Cerebellar cortex (tissue), 1 donor: Measurements from ENCODE around the gene DIS3L2.

ENCODE experiments used
- DNase-seq: peaks from one replicate; pipeline ENCODE4 v3.0.0-alpha.2; 2015; ENCODE audit warnings: low spot score

The DIS3L2 gene

DNA sequence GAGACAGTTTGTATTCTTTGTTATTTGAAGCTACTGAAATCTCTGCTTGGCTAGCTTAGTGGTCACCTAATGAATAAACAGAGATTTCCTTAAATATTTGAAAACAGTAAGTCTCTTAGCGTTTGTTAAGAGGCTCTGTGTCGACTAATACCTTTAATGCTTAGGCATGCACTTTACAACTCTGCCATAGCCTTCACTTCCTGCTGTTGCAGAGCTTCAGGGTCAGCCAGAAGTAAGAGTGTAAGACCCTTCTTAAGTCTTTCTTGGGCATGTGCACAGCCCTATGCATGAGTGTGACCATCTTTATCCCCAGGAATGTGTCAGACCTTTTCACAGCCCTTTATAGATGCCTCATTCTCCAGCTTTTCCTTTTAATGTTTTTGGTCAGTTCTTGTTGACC, 221.8 kb downstream of the DIS3L2 start:
- no peak for DNase-seq

DNA sequence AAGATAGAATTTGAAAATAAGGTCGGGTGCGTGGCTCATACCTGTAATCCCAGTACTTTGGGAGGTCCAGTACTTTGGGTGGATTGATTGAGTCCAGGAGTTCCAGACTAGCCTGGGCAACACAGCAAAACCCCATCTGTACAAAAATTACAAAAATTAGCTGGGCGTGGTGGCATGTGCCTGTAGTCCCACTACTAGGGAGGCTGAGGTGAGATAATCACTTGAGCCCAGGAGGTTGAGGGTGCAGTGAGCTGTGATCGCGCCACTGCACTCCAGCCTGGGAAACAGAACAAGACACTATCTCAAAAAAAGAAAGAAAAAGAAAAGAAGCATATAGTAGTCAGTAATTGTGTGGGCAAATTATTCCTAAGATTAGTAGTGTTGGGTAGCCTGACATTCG, 222.8 kb downstream of the DIS3L2 start:
- no peak for DNase-seq

DNA sequence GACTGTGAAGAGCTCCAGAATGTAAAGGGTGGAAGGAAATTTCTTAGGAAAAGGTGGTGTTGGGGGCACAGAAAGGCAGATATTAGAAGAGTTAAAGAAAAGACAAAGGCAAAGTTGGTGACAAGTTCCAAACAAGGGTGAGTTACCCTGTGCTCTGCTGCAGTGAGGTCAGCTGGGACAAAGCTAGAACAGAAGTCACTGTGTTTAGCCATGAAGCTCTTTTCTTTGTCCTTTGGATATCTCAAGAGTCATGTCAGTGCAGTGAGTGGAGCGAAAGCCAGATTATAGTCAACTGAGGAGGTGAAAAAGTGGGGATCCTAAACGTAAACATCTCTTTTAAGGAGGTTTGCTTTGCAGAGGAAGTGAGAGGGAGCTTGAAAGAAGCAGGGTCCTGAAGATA, 229.3 kb downstream of the DIS3L2 start:
- no peak for DNase-seq

DNA sequence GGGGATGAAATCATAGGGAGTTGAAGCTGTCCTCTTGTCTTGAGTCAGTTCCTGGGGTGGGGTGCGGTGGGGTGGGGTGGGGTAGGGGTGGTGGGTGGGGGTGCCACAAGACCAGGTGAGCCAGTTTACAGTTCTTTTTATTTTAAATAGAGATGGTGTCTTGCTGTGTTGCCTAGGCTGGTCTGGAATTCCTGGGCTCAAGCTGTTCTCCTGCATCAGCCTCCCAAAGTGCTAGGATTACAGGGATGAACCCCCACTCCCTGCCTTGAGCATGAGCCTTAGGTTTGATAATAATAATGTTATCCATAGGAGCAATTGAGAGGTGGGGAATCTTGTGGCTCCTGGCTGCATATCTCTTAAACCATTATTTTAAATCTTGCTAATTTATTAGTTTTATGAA, 234.0 kb downstream of the DIS3L2 start:
- DNase-seq, result no peak

DNA sequence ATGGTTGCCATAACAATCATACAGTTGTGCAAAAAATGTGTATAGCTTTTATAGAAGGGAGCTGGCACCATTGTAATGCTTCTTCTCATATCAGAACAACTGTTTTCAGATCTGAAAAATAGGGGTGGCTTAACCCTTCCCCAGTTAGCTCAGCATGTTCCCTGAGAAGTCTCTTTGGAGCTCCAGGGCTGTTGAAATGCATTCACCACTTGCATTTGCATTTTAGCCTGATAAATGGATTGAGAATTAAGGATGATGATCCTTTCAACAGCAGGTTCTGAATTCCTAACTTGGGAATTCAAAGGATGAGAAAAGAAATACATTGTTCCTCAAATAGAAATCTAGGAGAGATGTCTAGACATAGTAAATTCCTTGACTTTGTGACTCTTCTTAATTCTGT, 235.3 kb downstream of the DIS3L2 start:
- no peak for DNase-seq

DNA sequence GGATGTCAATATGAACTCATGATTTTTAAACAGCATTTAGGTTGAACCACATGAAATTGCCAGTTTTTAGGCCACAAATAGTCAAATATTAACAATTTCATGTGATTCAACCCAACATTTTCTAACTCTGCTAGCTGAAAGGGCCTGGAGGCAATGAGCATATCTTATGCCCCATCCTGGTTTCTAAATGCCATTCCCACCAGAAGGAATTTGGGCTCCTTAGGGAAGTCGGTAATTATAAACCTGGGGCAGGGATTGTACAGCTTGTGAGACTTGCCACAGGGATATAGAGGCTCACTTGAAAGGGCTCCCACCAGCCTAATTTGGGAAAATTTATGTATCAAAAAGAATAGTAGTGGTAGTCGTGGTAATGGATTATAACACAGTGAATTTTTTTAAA, 238.7 kb downstream of the DIS3L2 start:
- DNase-seq, result no peak

DNA sequence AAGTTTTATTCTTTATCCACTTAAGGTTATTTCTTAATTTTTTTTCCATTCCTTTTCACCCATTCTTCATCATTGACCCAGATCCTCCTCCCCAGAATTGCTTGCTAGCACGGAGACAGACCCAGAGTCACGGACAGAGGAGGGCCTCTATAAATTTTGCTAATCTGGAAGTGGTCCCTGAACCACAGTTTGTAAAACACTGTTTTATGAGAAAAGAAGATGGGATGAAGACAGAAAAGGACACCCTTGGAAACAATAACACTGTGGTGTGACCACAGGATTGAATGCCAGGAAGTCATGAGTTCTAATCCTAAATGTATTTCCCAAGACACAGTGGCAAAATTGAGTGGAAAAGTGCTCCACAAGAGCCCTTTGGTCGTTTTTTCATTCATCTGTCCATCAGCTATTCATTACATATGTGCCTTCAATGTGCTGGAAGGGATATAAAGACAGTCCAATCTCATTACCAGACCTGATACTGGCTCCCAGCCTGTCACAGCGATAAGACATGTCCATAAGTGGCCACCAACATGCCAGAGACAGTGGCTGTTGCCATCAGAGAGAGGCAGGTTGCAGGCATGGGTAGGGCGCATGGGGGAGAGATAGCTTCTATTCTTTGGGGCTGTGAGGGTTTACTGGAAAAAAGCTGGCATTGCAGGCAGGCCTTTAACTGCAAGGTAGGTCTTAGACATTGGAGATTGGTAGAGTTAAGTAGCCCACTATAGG, 241.8 kb downstream of the DIS3L2 start:
- DNase-seq, result no peak

DNA sequence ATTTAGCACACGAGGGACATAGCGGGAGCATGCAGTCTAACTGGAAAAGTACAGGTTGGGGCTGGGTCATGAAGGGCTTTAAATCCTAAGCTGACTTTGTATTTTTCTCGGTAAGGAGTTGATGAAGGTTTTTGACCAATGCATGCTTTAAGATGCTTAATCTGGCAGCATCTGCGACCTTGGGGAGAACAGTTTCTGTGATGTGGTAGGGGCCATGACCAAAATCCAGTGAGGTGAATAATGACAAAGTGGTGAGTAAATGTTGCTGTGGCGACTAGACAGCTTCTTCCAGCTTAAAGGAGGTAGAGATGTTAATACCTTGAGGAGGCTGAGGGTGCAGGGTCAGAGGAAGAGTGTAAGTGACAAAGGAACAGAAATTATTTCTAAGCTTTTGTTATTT, 242.4 kb downstream of the DIS3L2 start:
- peak; percentile 15 for DNase-seq

DNA sequence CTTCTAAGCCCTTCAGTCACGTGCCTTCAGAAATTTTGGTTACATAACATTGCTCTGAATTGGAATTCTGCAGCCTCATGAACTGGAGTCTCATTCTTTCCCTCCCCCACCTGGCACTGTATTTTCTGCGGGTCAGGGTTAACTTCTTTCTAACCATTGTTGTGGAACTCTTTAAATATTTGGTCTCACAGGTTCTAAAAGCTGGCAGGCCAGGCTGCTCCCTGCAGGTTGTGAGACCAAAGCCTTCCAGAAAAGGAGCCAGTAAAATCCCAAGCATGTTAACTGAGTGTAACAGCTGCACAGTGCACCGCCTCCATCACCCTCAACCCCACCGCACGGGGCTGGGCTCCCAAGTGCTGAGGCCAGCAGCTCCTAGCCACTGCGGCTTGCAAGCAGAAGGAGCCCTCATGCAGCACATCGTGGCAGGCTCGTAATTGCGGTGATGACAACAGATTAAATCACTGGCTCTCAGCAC, 243.0 kb downstream of the DIS3L2 start:
- peak; percentile 27 for DNase-seq

DNA sequence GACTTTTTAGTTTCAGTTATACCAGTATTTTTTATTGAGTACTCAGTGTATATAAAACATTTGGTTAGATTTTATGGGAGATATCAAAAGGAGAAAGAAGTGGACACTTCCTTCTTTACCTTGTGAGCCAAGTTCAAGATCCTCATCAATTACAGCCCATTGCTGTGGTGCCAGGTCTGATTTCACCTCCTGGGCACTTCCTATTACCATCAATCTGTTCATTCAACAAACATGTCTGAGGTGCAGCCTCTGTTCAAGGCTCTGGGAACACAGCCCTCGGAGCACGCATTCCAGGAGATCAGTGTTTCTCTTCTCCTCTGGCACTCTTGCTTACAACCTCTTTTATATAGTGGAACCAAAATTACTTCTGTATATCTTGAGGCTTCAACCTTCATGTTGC, 245.7 kb downstream of the DIS3L2 start:
- DNase-seq, result no peak

DNA sequence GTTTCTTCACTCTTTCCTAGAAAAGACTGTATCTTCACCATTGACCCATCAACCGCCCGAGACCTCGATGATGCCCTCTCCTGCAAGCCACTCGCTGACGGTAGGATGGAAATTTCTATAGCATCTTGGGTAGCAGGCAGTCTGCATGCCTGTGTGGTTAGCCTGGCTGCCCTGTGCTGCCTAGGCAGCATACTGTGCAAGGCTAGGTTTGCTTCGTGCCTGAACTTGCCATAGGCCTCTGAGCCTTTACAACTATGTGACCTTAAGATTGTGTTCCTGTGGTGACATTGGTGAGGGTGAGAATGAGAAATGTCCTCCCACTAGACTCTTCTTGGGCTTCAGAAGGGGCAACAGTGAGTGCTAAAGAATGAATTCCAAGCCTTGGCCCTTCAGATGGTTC, 248.8 kb downstream of the DIS3L2 start:
- no peak for DNase-seq

DNA sequence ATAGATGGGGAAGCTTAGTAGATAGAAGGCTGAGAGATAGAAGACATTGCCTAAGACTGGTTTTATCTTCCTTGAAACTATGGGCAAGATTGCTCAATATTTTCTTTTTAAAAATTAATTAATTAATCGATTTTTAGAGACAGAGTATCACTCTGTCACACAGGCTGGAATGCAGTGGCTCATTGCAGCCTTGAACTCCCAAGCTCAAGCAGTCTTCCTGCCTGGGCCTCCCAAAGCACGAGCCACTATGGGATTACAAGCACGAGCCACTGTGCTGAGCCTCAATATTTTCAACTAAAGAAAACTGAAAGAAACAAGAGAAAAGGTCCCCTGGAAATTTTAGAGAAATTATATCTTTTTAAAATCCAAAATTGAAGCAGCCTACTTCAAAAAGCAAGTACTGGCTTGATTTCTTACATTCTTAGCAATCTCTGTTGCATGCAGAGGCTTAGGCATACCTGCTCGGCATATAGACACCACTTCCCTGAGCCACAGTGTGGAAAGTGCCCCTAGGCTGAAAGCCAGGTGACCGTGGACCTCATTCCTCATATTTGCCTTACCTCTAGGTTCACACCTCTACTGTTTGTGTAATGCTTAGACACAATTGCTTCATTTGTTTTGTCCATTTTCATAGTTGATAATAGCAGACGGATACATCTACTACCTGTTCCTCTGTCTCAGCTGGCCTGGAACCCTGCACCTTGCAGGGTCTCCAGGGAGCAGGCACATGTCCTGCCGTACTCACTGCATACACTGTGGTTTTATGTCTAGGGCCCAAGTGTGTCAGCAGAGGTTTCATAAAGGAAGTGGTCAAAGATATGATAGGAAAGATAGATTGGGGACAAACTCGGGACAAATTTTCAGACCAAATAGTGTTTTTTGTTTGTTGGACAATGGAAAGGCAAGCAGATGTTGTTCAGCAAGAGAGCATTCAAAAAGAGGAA, 250.5 kb downstream of the DIS3L2 start:
- DNase-seq, result no peak

DNA sequence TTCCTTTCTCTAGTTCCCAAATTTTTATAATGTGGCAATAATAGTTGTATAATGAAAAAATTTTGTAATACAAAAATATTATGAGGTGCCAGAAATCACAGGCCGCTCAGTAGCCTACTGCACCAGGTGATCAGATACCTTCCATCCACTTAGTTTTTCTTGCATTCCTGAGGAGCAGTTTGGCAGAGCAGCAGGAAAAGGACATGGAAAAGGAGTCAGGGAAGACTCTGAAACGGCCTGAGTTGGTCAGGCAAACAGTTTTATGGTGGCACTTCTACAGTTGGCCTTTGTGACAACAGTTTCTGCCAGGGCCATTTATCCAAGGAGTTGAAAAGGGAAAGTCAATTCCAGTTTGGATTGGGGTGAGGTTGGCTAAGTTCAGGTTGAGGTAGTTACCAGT, 251.7 kb downstream of the DIS3L2 start:
- DNase-seq, result no peak

DNA sequence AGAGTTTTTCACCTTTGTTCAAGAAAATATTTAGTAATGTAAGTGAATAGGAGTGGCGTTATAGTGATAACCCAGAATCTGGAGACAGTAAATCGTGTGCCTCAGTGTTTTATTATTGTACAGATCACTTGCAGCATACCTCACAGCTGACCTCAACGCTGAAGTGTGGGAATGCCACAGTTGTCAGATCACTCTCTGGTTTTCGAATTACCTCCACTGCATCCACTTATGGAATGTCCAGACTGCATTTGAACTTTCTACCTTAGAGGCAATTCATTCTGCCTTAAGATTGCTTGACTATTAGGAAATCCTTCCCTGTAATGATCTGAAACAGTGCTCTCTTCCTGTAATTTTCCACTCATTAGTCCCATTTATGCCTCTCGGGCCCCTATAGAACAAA, 252.5 kb downstream of the DIS3L2 start:
- DNase-seq, result no peak

DNA sequence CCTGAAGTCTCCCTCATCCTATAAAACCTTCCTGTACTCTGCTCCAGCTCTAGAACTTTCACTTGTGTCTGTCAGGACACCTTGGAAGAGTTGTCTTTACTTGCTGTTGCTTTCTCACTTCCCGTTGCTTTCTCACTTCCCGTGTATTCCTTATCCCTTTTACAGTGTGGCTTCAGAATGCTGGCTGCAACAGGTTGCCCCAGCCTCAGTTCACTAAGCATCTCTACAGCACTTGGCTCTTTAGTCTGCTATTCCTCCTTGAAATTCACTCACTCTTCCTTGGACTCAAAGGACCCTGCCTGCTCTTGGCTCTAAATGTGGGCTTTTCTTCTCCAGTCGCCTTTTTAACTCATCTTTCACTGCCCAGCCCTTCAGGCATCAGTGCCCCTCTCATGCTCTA, 254.5 kb downstream of the DIS3L2 start:
- DNase-seq, result no peak

DNA sequence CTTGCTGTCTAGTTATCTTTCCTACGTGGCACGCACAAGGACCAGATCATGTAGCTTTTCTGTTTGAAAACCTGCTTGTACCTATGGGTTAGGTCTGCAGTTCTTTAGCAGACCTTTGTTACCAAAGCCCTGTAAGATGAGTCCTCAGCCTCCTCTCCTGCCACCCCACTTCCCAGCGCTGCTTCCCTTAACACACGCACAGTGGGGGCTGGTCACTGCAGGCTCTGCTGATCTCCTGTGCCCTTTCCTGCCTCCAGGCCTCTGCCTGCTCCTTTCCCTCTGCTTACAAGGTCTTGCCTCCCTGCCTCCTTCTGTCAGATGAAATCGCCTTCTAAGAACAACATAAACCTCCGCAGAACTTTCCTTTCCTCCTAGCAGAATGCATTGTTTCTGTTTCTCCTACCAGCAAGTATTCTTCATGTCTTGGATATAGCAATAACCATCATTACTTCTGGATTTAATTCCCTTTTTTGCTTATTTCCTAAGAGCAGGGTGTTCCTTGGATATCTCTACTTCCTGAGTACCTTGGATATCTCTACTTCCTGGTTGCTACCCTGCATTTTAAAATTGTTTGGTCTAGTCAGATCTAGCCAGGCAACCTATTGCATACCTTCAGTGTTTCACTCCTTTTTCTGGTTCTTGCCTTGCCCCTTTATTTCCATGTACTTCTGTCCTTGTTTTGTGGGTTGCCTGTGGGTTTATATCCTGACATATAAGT, 257.4 kb downstream of the DIS3L2 start:
- no peak for DNase-seq

DNA sequence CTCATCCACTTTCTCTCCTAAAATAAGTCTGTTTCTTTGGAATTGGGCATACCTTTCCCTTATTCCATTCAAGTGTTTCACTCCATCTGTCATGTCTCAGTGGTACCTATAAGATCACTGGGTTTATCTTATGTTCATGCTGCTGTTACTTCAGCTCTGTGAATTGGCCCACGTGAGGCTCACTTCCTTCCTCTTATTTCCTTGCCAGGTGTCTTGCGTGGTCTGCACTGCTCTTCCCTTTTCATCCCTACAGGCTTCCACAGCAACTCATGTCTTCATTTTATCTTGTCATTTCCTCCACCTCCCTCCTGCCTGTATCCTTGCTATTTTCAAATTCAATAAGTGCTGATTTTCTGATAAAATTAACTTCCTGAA, 258.0 kb downstream of the DIS3L2 start:
- no peak for DNase-seq

DNA sequence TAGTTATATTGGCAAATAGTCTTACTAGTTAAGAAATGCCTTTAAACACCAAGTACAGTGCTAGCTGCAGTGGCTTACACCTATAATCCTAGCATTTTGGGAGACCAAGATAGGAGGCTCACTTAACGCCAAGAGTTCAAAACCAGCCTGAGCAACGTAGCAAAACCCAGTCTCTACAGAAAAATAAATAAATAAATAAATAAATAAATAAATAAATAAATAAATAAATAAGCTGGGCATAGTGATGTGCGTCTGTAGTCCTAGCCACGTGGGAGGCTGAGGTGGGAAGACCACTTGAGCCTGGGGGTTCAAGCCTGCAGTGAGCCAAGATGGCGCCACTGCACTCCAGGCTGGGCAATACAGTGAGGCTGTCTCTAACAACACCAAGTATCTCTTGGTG, 258.4 kb downstream of the DIS3L2 start:
- no peak for DNase-seq

DNA sequence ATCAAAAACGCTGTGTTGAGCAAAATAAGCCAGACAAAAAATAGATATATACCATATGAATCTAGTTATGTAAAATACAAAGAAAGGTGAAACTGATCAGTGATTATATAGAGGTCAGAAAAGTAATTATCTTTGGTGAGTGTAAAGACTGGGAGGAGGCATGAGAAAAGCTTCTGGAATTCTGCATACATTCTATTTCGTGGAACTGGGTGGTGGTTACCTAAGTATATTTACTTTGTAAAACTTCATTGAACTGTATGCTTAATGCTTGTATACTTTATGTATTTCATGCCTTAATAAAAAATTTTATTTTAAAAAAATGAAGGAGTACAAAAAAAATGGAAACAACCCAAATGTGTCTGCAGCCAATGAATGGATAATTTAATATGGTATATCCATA, 263.9 kb downstream of the DIS3L2 start:
- DNase-seq, result no peak

DNA sequence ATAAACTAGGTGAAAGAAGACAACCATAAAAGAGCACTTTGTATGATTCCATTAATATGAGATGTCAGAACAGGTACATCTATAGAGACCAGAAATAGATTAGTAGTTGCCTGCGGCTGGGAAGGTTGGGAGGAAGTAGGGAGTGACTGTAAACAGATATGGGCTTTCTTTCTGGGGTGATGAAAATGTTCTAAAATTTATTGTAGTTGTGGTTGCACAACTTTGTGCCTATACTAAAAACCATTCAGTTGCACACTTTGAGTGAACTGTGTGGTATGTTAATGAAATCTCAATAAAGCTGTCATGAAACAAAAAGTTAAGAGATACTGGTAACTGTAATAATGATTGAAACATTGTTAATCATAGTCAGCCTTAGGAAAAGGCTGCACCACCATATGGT, 264.4 kb downstream of the DIS3L2 start:
- DNase-seq, result no peak

DNA sequence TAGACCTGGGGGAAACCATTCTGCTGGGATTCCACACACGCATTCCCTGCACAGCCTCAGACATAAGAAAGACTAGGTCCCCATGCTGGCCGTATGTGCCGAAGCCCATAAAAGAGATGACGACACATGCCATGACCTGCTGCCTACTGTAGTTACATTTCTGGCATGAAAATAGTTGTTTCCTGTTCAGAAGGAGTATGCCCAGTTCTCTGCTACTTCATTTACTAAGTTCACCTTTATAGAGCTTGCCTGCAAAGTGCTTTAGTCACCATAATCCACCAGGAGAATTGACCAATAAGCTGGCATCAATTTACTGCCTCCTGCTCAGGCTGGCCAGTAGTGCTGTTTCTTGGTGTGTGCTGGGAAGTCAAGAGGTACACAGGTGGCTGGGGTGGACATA, 266.8 kb downstream of the DIS3L2 start:
- no peak for DNase-seq

DNA sequence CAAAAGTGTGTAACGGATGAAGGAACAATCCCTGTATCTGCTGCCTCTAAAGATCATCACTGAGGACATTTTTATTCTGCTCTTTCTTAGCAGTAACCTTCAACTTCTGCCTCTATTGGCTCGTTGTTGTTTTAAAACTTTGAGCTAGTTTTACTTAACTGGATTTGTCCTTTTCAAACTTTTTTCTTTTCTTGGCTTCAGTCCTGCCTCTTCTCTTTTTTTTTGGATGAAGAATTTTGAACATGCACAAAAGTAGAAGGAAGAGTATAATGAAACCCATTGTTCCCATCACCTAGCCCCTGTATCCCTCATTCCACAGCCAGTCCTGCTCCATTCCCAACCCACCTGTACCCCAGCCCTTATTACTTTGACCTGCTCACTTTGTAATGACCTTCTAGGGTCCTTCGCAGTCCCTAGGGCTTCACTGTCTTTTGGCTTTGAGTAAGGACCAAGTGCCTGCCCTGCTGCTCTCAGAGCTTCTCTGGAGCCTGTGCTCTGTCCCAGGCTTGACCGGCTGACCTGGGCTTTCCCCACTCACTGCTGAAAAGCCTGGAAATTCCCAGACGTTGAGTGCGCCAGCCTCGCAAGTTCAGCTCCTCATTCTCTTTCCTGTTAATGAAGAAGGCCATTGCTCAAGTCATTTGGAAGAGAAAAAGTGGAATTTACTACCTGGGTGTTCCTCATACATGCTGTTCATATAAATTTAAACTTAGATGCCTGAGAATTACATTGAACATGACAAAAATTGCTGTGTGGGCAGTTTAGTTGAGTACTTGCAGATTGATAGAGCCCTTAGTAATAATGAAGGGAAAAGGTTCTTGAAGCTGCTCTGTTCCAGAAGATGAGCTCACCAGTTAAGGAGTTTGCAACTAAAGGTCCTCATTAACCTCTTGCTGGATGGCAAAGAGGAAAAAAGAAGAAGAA, 267.7 kb downstream of the DIS3L2 start:
- no peak for DNase-seq
